GM21526 (cell line): Measurements from ENCODE around the gene RNF187.

Experiments
- ATAC-seq: cut with Tn5 transposase; IDR thresholded peaks from one replicate; pipeline ENCODE4 v1.9.1; 2021; ENCODE audit warnings: moderate library complexity; ENCODE audit not compliant: unreplicated experiment, low FRiP score

The RNF187 gene

GRCh38 chr1:228542981-228543380 lies 55.8 kb downstream of the RNF187 start:
- ATAC-seq, result no peak

GRCh38 chr1:228543396-228543795 lies 56.2 kb downstream of the RNF187 start:
- no peak for ATAC-seq

- no peak for ATAC-seq
Observed at GRCh38 chr1:228544021-228544850, 57.1 kb downstream of the RNF187 start.

- no peak for ATAC-seq
Observed at GRCh38 chr1:228544921-228545591, 57.9 kb downstream of the RNF187 start.
